Adrenal gland (tissue), 5 donors: Measurements from ENCODE around the gene TNS3.

Experiments used
- CTCF ChIP-seq, 6 experiments: fragments of 450-650 bp in 4 of 6; fragments of 200-600 bp in 2 of 6; sonication (generic) in 1 of 6; IDR thresholded peaks; 1 replicate in 5 of 6; 2 replicates in 1 of 6; pipeline versions ENCODE4 v1.5.1 to v1.8.0; 2016 to 2021; ENCODE audit warnings: antibody characterized with exemption in 6 of 6, mild to moderate bottlenecking in 2 of 6, moderate library complexity in 1 of 6
- POLR2A ChIP-seq, 2 donors: fragments of 450-650 bp; IDR thresholded peaks; one replicate each; pipeline ENCODE4 v1.6.1; 2017; ENCODE audit warnings: antibody characterized with exemption in 2 of 2, mild to moderate bottlenecking in 2 of 2, moderate library complexity in 1 of 2
- donor health status: DM: no; HTN: no; CAD: no.

- TF ChIP-seq CTCF (IDR thresholded peaks at IDR 0.05) (no peak), POLR2A (IDR thresholded peaks at IDR 0.05) (no peak)
Observed at GRCh38 chr7:47389171-47389922, 192.6 kb downstream of the TNS3 start.
